GM23338 (cell line): Measurements from ENCODE around the gene PANK4. TPM values are rescaled to one million over a fixed set of nuclear protein-coding genes. Genes with fewer than 3 reads are reported as not detected.

ENCODE experiments used
- ATAC-seq: fragments of 200-7000 bp; cut with Tn5 transposase; 3 replicates; pipeline ENCODE4 v1.9.1; 2020
- DNase-seq: peaks from one replicate; pipeline ENCODE4 v3.0.0-alpha.2; 2015; ENCODE audit warnings: low spot score
- H2AFZ ChIP-seq: fragments of 200-600 bp; sonication (generic); 2 replicates; pipeline ENCODE4 v1.8.0; 2016; ENCODE audit warnings: antibody characterized with exemption, mild to moderate bottlenecking, moderate library complexity
- H3F3A ChIP-seq: fragments of 200-600 bp; sonication (generic); replicated peaks from 2 replicates; pipeline ENCODE4 v1.8.0; 2017; ENCODE audit warnings: antibody characterized with exemption, mixed run types, low read depth
- H3K27ac ChIP-seq: fragments of 200-600 bp; sonication (generic); 2 replicates; pipeline ENCODE4 v1.6.1; 2016; ENCODE audit warnings: low read depth
- H3K27me3 ChIP-seq: fragments of 200-600 bp; sonication (generic); 2 replicates; pipeline ENCODE4 v1.8.0; 2016; ENCODE audit warnings: mild to moderate bottlenecking, mixed run types, moderate library complexity; ENCODE audit not compliant: insufficient read depth
- H3K36me3 ChIP-seq: fragments of 200-600 bp; sonication (generic); 2 replicates; pipeline ENCODE4 v1.8.0; 2016; ENCODE audit warnings: mild to moderate bottlenecking; ENCODE audit not compliant: insufficient read depth
- H3K4me1 ChIP-seq: fragments of 200-600 bp; sonication (generic); 2 replicates; pipeline ENCODE4 v1.8.0; 2016; ENCODE audit warnings: mild to moderate bottlenecking, moderate library complexity; ENCODE audit not compliant: insufficient read depth
- H3K4me2 ChIP-seq: fragments of 200-600 bp; sonication (generic); 2 replicates; pipeline ENCODE4 v1.7.1; 2017; ENCODE audit warnings: mixed run types
- H3K4me3 ChIP-seq: fragments of 200-600 bp; sonication (generic); 2 replicates; pipeline ENCODE4 v1.6.1; 2016; ENCODE audit warnings: mixed run types
- H3K79me2 ChIP-seq: fragments of 200-600 bp; sonication (generic); replicated peaks from 2 replicates; pipeline ENCODE4 v1.8.0; 2017; ENCODE audit warnings: mild to moderate bottlenecking; ENCODE audit not compliant: insufficient read depth
- H3K9me2 ChIP-seq: fragments of 200-600 bp; sonication (generic); 2 replicates; pipeline ENCODE4 v1.8.0; 2017; ENCODE audit not compliant: insufficient read depth
- H4K20me1 ChIP-seq: fragments of 200-600 bp; sonication (generic); replicated peaks from 2 replicates; pipeline ENCODE4 v1.8.0; 2017; ENCODE audit warnings: mild to moderate bottlenecking; ENCODE audit not compliant: insufficient read depth
- H3K27ac Mint-ChIP-seq: 2 replicates; pipeline ENCODE4 v1.8.0; 2020; ENCODE audit warnings: inconsistent platforms, mild to moderate bottlenecking, moderate library complexity, mixed read lengths
- H3K27me3 Mint-ChIP-seq: 3 replicates; pipeline ENCODE4 v1.8.0; 2022; ENCODE audit warnings: low read depth, mild to moderate bottlenecking, moderate library complexity, mixed read lengths, inconsistent platforms; ENCODE audit not compliant: insufficient read depth, poor library complexity
- H3K36me3 Mint-ChIP-seq: 3 replicates; pipeline ENCODE4 v1.8.0; 2021; ENCODE audit warnings: low read depth, mild to moderate bottlenecking, inconsistent platforms, moderate library complexity, mixed read lengths
- H3K4me1 Mint-ChIP-seq: 3 replicates; pipeline ENCODE4 v1.8.0; 2020; ENCODE audit warnings: mild to moderate bottlenecking, inconsistent platforms, mixed read lengths
- H3K4me3 Mint-ChIP-seq: 3 replicates; pipeline ENCODE4 v1.8.0; 2021; ENCODE audit warnings: moderate library complexity, mild to moderate bottlenecking, inconsistent platforms, mixed read lengths
- H3K9me3 Mint-ChIP-seq: 3 replicates; pipeline ENCODE4 v1.8.0; 2020; ENCODE audit warnings: moderate library complexity, mild to moderate bottlenecking, inconsistent platforms, mixed read lengths
- CREB1 ChIP-seq: fragments of 250-450 bp; sonication (Bioruptor Pico); IDR thresholded peaks from 2 replicates; pipeline ENCODE4 v1.5.0; 2020; ENCODE audit warnings: low read depth, mild to moderate bottlenecking, moderate library complexity
- EZH2 ChIP-seq: fragments of 200-600 bp; sonication (generic); IDR thresholded peaks from one replicate; pipeline ENCODE4 v1.8.0; 2017; ENCODE audit warnings: antibody characterized with exemption, mild to moderate bottlenecking, low read depth; ENCODE audit not compliant: unreplicated experiment
- EZH2phosphoT487 ChIP-seq: fragments of 200-600 bp; sonication (generic); IDR thresholded peaks from one replicate; pipeline ENCODE4 v1.8.1; 2018; ENCODE audit warnings: antibody characterized with exemption; ENCODE audit not compliant: unreplicated experiment
- JUNB ChIP-seq: IDR thresholded peaks from one replicate; pipeline ENCODE4 v1.6.1; 2016; ENCODE audit warnings: antibody characterized with exemption; ENCODE audit not compliant: unreplicated experiment
- NANOG ChIP-seq: IDR thresholded peaks from 2 replicates; pipeline ENCODE4 v1.6.1; 2016; ENCODE audit warnings: antibody characterized with exemption, borderline replicate concordance
- POLR2AphosphoS5 ChIP-seq: IDR thresholded peaks from 2 replicates; pipeline ENCODE4 v1.6.1; 2016; ENCODE audit warnings: antibody characterized with exemption, low read depth
- STAT1 ChIP-seq: IDR thresholded peaks from one replicate; pipeline ENCODE4 v1.6.1; 2016; ENCODE audit warnings: antibody characterized with exemption; ENCODE audit not compliant: unreplicated experiment
- ZNF114 ChIP-seq: fragments of 250-450 bp; sonication (Bioruptor Pico); IDR thresholded peaks from 2 replicates; pipeline ENCODE4 v1.5.0; 2020; ENCODE audit warnings: mild to moderate bottlenecking, moderate library complexity
- ZNF331 ChIP-seq: fragments of 250-450 bp; sonication (Bioruptor Pico); IDR thresholded peaks from 2 replicates; pipeline ENCODE4 v1.5.0; 2020; ENCODE audit warnings: low read depth, mild to moderate bottlenecking, moderate library complexity
- polyA plus RNA-seq: library from polyadenylated mRNA; unstranded; fragments of >200 nt; fragmentation: Nextera tagmentation; extraction: Ambion mirVana; gene quantifications from 2 replicates; pipeline ENCODE4 v1.2.1, GENCODE V29; 2016
- total RNA-seq: library from RNA; depleted of rRNA; stranded (reverse); fragments of >200 nt; shearing (Covaris generic); gene quantifications from 2 replicates; pipeline ENCODE4 v1.2.3, GENCODE V29; 2014
- TF ChIP-seq, protein P1 (sequence below): IDR thresholded peaks from 2 replicates; pipeline ENCODE4 v1.6.1; 2016; ENCODE audit warnings: antibody characterized with exemption
- TF ChIP-seq, protein P2 (sequence below), 2 experiments: fragments of 200-600 bp in 1 of 2; sonication (generic) in 1 of 2; conservative IDR thresholded peaks; 2 replicates each; pipeline versions ENCODE4 v1.5.1 to v1.6.1; 2016 to 2017; ENCODE audit warnings: antibody characterized with exemption in 2 of 2, low read depth in 2 of 2, mild to moderate bottlenecking in 2 of 2, moderate library complexity in 1 of 2
- TF ChIP-seq, protein P3 (sequence below): fragments of 250-450 bp; sonication (Bioruptor Pico); IDR thresholded peaks from 2 replicates; pipeline ENCODE4 v1.5.0; 2020; ENCODE audit warnings: mild to moderate bottlenecking, moderate library complexity

The PANK4 gene
- total and polyA plus RNA-seq, 2 experiments from 2014 or later: 25.8 to 43.7 TPM

- no peak for TF ChIP-seq STAT1
These were observed at the start of gene PANK4 (continued) for GRCh38 chr1:2525920-2526823.

- no peak overlapping the region for H2AFZ ChIP-seq
- Mint-ChIP-seq H3K9me3 (peaks cover 13% of the 10 kb centered on the region), H3K36me3 (no peaks in the 10 kb centered on the region), H3K27ac (no peak overlapping the region), H3K27me3 (peaks cover 2% of the 10 kb centered on the region), H3K4me1 (no peaks in the 10 kb centered on the region; the same call in 2 of the 3 replicates), H3K4me3 (no peak overlapping the region)
- no peaks in the 10 kb centered on the region for H3K36me3 ChIP-seq
- ATAC-seq: no peak
- no peaks in the 10 kb centered on the region for H3K4me1 ChIP-seq
- no peaks in the 10 kb centered on the region for H3F3A ChIP-seq
- no peaks in the 10 kb centered on the region for H3K27me3 ChIP-seq
- DNase-seq: no peak
- H4K20me1 ChIP-seq: no peaks in the 10 kb centered on the region
- no peak overlapping the region for H3K4me3 ChIP-seq
- H3K9me2 ChIP-seq: 0 out of 2 replicates have a peak, but pooled peaks cover 5% of the 10 kb centered on the region
- H3K4me2 ChIP-seq: no peak overlapping the region
- no peak overlapping the region for H3K27ac ChIP-seq
- H3K79me2 ChIP-seq: no peaks in the 10 kb centered on the region
- no peak for TF ChIP-seq CREB1 (CRISPR knock-in tag)
- TF ChIP-seq, protein P1, sequence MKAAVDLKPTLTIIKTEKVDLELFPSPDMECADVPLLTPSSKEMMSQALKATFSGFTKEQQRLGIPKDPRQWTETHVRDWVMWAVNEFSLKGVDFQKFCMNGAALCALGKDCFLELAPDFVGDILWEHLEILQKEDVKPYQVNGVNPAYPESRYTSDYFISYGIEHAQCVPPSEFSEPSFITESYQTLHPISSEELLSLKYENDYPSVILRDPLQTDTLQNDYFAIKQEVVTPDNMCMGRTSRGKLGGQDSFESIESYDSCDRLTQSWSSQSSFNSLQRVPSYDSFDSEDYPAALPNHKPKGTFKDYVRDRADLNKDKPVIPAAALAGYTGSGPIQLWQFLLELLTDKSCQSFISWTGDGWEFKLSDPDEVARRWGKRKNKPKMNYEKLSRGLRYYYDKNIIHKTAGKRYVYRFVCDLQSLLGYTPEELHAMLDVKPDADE: no peak
- no peak for TF ChIP-seq EZH2phosphoT487
- no peak for TF ChIP-seq POLR2AphosphoS5
- TF ChIP-seq ZNF331: no peak
- TF ChIP-seq STAT1: no peak
- no peak for TF ChIP-seq JUNB
- TF ChIP-seq, protein P2, sequence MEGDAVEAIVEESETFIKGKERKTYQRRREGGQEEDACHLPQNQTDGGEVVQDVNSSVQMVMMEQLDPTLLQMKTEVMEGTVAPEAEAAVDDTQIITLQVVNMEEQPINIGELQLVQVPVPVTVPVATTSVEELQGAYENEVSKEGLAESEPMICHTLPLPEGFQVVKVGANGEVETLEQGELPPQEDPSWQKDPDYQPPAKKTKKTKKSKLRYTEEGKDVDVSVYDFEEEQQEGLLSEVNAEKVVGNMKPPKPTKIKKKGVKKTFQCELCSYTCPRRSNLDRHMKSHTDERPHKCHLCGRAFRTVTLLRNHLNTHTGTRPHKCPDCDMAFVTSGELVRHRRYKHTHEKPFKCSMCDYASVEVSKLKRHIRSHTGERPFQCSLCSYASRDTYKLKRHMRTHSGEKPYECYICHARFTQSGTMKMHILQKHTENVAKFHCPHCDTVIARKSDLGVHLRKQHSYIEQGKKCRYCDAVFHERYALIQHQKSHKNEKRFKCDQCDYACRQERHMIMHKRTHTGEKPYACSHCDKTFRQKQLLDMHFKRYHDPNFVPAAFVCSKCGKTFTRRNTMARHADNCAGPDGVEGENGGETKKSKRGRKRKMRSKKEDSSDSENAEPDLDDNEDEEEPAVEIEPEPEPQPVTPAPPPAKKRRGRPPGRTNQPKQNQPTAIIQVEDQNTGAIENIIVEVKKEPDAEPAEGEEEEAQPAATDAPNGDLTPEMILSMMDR (conservative IDR thresholded peaks at IDR 0.05; ENCODE audit: low read depth in 2 of 2): no peak
- no peak for TF ChIP-seq ZNF114 (CRISPR knock-in tag)
- TF ChIP-seq, protein P3, sequence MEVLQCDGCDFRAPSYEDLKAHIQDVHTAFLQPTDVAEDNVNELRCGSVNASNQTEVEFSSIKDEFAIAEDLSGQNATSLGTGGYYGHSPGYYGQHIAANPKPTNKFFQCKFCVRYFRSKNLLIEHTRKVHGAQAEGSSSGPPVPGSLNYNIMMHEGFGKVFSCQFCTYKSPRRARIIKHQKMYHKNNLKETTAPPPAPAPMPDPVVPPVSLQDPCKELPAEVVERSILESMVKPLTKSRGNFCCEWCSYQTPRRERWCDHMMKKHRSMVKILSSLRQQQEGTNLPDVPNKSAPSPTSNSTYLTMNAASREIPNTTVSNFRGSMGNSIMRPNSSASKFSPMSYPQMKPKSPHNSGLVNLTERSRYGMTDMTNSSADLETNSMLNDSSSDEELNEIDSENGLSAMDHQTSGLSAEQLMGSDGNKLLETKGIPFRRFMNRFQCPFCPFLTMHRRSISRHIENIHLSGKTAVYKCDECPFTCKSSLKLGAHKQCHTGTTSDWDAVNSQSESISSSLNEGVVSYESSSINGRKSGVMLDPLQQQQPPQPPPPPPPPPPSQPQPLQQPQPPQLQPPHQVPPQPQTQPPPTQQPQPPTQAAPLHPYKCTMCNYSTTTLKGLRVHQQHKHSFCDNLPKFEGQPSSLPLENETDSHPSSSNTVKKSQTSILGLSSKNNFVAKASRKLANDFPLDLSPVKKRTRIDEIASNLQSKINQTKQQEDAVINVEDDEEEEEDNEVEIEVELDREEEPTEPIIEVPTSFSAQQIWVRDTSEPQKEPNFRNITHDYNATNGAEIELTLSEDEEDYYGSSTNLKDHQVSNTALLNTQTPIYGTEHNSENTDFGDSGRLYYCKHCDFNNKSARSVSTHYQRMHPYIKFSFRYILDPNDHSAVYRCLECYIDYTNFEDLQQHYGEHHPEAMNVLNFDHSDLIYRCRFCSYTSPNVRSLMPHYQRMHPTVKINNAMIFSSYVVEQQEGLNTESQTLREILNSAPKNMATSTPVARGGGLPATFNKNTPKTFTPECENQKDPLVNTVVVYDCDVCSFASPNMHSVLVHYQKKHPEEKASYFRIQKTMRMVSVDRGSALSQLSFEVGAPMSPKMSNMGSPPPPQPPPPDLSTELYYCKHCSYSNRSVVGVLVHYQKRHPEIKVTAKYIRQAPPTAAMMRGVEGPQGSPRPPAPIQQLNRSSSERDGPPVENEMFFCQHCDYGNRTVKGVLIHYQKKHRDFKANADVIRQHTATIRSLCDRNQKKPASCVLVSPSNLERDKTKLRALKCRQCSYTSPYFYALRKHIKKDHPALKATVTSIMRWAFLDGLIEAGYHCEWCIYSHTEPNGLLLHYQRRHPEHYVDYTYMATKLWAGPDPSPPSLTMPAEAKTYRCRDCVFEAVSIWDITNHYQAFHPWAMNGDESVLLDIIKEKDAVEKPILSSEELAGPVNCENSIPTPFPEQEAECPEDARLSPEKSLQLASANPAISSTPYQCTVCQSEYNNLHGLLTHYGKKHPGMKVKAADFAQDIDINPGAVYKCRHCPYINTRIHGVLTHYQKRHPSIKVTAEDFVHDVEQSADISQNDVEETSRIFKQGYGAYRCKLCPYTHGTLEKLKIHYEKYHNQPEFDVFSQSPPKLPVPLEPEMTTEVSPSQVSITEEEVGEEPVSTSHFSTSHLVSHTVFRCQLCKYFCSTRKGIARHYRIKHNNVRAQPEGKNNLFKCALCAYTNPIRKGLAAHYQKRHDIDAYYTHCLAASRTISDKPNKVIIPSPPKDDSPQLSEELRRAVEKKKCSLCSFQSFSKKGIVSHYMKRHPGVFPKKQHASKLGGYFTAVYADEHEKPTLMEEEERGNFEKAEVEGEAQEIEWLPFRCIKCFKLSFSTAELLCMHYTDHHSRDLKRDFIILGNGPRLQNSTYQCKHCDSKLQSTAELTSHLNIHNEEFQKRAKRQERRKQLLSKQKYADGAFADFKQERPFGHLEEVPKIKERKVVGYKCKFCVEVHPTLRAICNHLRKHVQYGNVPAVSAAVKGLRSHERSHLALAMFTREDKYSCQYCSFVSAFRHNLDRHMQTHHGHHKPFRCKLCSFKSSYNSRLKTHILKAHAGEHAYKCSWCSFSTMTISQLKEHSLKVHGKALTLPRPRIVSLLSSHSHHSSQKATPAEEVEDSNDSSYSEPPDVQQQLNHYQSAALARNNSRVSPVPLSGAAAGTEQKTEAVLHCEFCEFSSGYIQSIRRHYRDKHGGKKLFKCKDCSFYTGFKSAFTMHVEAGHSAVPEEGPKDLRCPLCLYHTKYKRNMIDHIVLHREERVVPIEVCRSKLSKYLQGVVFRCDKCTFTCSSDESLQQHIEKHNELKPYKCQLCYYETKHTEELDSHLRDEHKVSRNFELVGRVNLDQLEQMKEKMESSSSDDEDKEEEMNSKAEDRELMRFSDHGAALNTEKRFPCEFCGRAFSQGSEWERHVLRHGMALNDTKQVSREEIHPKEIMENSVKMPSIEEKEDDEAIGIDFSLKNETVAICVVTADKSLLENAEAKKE (CRISPR knock-in tag): no peak
- TF ChIP-seq EZH2: no peak
- TF ChIP-seq NANOG: no peak
These were observed 48.0 kb upstream of the PANK4 start for GRCh38 chr1:2574350-2574749.
